GM18870 (cell line): ENCODE data around the gene NOXO1.
A peak's percentile ranks its signal among the peaks of the same experiment; 100 is the strongest.
"Not testable (repeated sequence)": the region's sequence is repeated elsewhere in the genome, so short reads cannot be mapped to it uniquely, and the experiment has no call there.

Experiments
- ATAC-seq: cut with Tn5 transposase; IDR thresholded peaks from one replicate; pipeline ENCODE4 v1.9.1; 2021; ENCODE audit warnings: moderate library complexity; ENCODE audit not compliant: unreplicated experiment

Gene NOXO1

GRCh38 chr16:1963806-1964505 lies 17.3 kb downstream of the NOXO1 start:
- no peak for ATAC-seq

GRCh38 chr16:1962161-1963153 lies 18.8 kb downstream of the NOXO1 start:
- ATAC-seq = not testable (repeated sequence)

GRCh38 chr16:1961651-1962067 lies 19.6 kb downstream of the NOXO1 start:
- ATAC-seq = no peak

- ATAC-seq = no peak
Measured at GRCh38 chr16:1960665-1961630, 20.3 kb downstream of the NOXO1 start.

- peak; percentile 41 for ATAC-seq
Measured at GRCh38 chr16:1959269-1960039, 21.8 kb downstream of the NOXO1 start, which contains the start of gene NDUFB10. Gene NDUFB10, plus strand, starts transcription at chr16:1959538. Its CDS starts 87 bp downstream, at chr16:1959625.

GRCh38 chr16:1958715-1959268 lies 22.5 kb downstream of the NOXO1 start:
- ATAC-seq = no peak

- not testable (repeated sequence) for ATAC-seq
Measured at GRCh38 chr16:1958143-1958491, 23.2 kb downstream of the NOXO1 start.

GRCh38 chr16:1957434-1958142 lies 23.7 kb downstream of the NOXO1 start:
- ATAC-seq = not testable (repeated sequence)

GRCh38 chr16:1953734-1954133 lies 27.5 kb downstream of the NOXO1 start:
- no peak for ATAC-seq

GRCh38 chr16:1950559-1950958 lies 30.7 kb downstream of the NOXO1 start:
- ATAC-seq = no peak

- no peak for ATAC-seq
Measured at GRCh38 chr16:1950047-1950446, 31.2 kb downstream of the NOXO1 start.

GRCh38 chr16:1949507-1949906 lies 31.8 kb downstream of the NOXO1 start:
- ATAC-seq = no peak

- no peak for ATAC-seq
Measured at GRCh38 chr16:1947369-1947670, 33.9 kb downstream of the NOXO1 start.

- ATAC-seq = no peak
Measured at GRCh38 chr16:1946495-1947368, 34.5 kb downstream of the NOXO1 start.

- no peak for ATAC-seq
Measured at GRCh38 chr16:1945559-1946391, 35.5 kb downstream of the NOXO1 start.

GRCh38 chr16:1944612-1945199 lies 36.6 kb downstream of the NOXO1 start:
- no peak for ATAC-seq
